Activated CD8-positive, alpha-beta memory T cell treated with anti-CD3 and anti-CD28 coated beads, Interleukin-2, amount 50 U/mL, for 4 hours (primary cell): Measurements from ENCODE around the gene SULT1A3.
"Not testable (repeated sequence)": the region's sequence is repeated elsewhere in the genome, so short reads cannot be mapped to it uniquely, and the experiment has no call there.

Experiments used
- DNase-seq: peaks from one replicate; pipeline ENCODE4 v3.0.0-alpha.2; 2020

Gene SULT1A3

DNA sequence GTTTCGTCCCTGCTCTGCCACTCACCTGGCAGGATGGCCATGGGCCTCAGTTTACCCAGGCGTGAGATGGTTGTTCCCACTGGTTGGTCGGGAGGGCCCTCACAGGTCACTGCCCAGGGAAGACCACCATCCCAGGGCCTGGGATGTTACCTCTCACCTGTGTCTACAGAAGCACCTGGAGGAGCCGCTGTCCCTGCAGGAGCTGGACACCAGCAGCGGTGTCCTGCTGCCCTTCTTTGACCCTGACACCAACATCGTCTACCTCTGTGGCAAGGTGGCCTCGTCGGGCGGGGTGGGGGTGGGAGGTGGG is 11.5 kb upstream of the SULT1A3 start:
- DNase-seq: no peak

DNA sequence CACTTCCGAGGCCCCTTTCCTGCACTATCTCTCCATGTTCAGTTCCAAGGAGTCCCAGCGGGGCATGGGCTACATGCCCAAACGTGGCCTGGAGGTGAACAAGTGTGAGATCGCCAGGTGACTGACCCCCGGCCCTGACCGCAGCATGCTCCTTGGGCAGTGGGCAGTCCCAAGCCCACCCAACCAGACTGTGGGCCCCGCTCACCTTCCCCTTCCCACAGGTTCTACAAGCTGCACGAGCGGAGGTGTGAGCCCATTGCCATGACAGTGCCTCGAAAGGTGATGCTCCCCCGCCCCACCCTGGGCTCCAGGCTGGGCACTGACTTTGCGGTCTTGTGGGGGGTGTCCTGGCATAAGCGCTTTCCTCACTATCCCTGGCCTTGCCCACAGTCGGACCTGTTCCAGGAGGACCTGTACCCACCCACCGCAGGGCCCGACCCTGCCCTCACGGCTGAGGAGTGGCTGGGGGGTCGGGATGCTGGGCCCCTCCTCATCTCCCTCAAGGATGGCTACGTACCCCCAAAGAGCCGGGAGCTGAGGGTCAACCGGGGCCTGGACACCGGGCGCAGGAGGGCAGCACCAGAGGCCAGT is 11.0 kb upstream of the SULT1A3 start:
- DNase-seq: peak; percentile 17

DNA sequence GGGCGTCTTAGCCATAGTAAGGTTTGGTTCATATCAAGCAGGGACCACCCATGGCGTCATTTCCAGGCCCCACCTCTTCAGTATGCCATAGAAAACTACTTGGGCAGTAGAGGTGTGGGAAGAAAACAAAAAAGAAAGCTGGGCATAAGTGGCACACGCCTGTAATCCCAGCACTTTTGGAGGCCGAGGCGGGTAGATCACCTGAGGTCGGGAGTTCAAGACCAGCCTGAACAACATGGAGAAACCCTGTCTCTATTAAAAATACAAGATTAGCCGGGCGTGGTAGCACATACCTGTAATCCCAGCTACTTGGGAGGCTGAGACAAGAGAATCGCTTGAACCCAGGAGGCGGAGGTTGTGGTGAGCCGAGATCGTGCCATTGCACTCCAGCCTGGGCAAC is 7.9 kb upstream of the SULT1A3 start:
- not testable (repeated sequence) for DNase-seq

DNA sequence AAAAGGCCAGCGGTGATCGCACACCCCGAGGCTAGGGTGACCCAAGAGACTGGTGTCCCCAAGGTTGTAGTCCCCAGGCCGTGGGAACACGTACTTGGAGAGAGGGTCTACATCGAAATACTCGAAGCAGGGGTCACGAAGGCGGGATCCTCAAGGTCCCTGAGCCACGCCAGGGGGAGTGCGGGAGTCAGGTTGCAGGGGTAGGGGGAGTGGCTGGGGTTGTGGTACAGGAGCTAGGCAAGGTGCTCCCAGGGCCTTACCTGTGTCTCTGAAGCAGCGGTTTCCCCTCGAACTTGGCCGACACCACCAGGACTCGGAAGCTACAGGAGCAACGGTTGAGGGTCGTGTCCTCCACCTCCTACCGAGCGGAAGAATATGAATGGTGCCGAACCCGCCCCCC is 6.0 kb upstream of the SULT1A3 start:
- DNase-seq: not testable (repeated sequence)

DNA sequence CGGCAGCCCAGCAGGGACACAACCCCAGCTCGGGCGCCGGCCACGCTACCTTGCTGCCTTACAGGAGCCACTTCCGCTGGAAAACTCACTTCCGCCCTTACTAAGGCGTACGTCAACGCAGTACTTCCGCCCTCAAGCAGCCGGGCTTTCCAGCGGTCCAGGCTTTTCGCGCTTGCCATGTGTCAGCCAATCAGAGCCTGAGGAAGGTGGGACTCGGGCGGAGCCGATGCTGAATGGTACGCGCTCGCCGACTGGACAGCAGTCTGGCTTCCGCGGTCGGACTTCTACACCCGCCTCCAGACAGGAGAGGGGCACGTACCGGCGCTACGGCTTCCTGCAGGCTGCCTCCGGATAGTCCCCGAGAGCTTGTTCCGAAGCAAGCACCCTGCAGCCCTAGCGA is 5.4 kb upstream of the SULT1A3 start, which contains the start of the genes BOLA2B and SLX1A:
Gene BOLA2B, minus strand, starts transcription at position 52 of the 400 bp plus-strand sequence. CDS start 71 bp downstream, outside the sequence.
Gene SLX1A, plus strand, starts transcription at position 261 of the 400 bp plus-strand sequence. CDS start 210 bp downstream, outside the sequence.
- DNase-seq: not testable (repeated sequence)

GRCh38 chr16:30194172-30194925 is 4.7 kb upstream of the SULT1A3 start:
- not testable (repeated sequence) for DNase-seq

- not testable (repeated sequence) for DNase-seq
Measured at GRCh38 chr16:30197001-30197400, 2.1 kb upstream of the SULT1A3 start.

GRCh38 chr16:30199608-30200343 is 721 bp downstream of the SULT1A3 start:
- DNase-seq: not testable (repeated sequence)

DNA sequence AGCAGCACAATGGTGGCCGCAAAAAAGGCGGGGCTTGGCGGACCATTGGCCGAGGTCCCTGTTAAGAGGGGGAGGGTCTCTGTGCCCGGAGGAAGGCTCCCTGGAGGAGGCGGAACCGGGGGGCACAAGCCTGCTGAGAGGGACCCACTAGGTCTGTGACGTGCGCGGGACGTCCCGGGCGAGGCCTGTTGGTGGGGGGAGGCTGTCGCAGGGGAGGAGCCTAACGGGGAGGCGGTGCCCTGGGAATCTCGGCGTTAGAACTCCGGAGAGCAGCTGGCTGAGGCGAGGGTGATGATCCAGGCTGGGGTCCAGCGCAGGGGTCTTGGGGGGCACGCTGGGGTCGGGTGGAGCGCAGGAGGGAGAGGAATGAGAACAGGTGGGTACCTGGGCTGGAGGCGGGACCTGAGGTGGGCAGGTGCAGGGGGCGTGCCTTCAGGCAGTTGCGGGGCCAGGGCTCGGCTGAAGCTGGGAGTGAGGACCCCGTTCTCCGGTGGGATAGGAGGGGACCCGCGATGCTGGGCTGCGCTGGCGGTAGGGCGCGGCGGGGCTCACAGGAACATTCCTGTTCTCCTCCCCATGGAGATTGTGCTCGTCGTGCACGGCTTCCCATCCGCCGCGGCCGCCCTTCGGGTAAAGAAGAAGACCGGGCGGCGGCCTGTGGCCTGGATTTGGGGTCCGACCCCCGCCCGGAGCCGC is 6.6 kb downstream of the SULT1A3 start:
- DNase-seq: peak; percentile 16

DNA sequence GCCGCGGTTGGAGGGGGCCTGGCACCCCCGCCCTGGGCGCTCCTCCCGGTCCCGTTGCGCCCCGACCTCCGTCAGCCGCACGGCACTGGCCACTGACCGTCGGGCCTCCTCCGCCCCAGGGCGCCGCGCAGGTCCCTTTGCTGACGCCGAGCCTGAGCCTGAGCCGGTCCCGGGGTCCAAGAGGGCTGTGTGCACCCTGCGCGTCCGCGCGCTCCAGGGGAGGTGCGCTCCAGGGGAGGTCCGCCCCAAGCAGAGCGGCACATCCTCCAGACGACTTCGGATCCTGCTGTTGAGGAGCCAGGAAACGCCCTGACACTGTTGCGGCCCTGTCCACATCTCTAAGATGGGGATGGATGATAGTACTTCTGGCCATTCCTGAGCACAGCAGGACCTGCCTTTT is 7.2 kb downstream of the SULT1A3 start:
- not testable (repeated sequence) for DNase-seq

DNA sequence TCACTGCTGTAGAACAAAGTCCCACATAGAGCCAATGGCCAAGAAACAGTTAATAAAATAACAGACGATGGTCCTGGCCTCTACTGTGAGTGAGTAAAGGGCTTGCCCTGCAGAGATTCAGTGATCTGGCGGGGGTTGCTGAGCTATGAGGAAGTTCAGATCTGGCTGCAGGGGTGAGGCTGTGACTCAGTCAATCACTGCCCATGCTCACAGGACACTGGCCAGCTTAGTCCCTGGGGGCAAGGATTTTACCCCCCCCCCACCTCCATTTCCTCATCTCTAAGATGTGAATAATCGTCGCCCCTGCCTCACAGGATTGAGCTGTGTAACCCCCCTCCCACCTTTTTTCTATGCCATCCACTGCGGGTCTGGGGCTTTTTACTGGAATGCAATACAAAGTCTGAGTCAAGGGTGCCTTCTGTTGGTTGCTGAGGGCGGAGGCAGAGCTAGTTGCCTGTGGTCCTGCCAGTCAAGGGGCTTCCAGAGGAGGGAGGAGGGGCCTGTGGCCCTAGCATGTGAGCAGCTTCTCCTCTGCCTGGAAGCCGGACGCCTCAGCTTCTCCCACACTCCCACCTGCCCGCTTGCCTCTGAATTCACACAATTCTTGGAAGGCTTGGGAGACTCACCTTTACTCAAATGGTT is 8.1 kb downstream of the SULT1A3 start:
- DNase-seq: not testable (repeated sequence)

- DNase-seq: peak; percentile 18
Measured at GRCh38 chr16:30209032-30209431, 10.0 kb downstream of the SULT1A3 start.

GRCh38 chr16:30211414-30211813 is 12.4 kb downstream of the SULT1A3 start:
- DNase-seq: not testable (repeated sequence)

GRCh38 chr16:30217082-30217481 is 18.0 kb downstream of the SULT1A3 start:
- peak; percentile 7 for DNase-seq

GRCh38 chr16:30248379-30248778 is 49.3 kb downstream of the SULT1A3 start, which contains the start of gene NPIPB13:
TSS of gene NPIPB13 (minus strand) at chr16:30248479. CDS start at chr16:30245573, 2,906 bp downstream.
- not testable (repeated sequence) for DNase-seq
